WERI-Rb-1 (cell line): Measurements from ENCODE around the gene GALNT18.

ENCODE experiments used
- DNase-seq: peaks from one replicate; pipeline ENCODE4 v3.0.0-alpha.2; 2020
- H3K27ac ChIP-seq: fragments of 250-450 bp; sonication (Bioruptor Pico); 2 replicates; pipeline ENCODE4 v1.5.1; 2020; ENCODE audit warnings: mild to moderate bottlenecking, moderate library complexity
- H3K27me3 ChIP-seq: fragments of 250-450 bp; sonication (Bioruptor Pico); 2 replicates; pipeline ENCODE4 v1.5.1; 2021; ENCODE audit warnings: mild to moderate bottlenecking, low read depth, moderate library complexity; ENCODE audit not compliant: insufficient read depth, severe bottlenecking
- H3K36me3 ChIP-seq: fragments of 250-450 bp; sonication (Bioruptor Pico); 2 replicates; pipeline ENCODE4 v1.5.1; 2020; ENCODE audit warnings: mild to moderate bottlenecking, moderate library complexity
- H3K4me3 ChIP-seq: 2 replicates; pipeline ENCODE4 v1.5.1; 2011; ENCODE audit warnings: low read depth, mild to moderate bottlenecking, control low read depth, low read length
- H3K9me3 ChIP-seq: fragments of 250-450 bp; sonication (Bioruptor Pico); 2 replicates; pipeline ENCODE4 v1.5.1; 2021; ENCODE audit warnings: mild to moderate bottlenecking, moderate library complexity; ENCODE audit not compliant: severe bottlenecking
- CTCF ChIP-seq: IDR thresholded peaks from 2 replicates; pipeline ENCODE4 v1.5.1; 2011; ENCODE audit warnings: low read depth, mild to moderate bottlenecking, control low read depth, inconsistent platforms, low read length

GALNT18 gene

GRCh38 chr11:11401960-11402535 lies 219.8 kb downstream of the GALNT18 start:
- H3K27ac ChIP-seq: no peak overlapping the region
- DNase-seq: no peak
- no peak for TF ChIP-seq CTCF
- no peaks in the 10 kb centered on the region for H3K9me3 ChIP-seq
- H3K27me3 ChIP-seq: no peaks in the 10 kb centered on the region
- no peaks in the 10 kb centered on the region for H3K36me3 ChIP-seq
- H3K4me3 ChIP-seq: no peak overlapping the region

GRCh38 chr11:11400635-11401232 lies 221.1 kb downstream of the GALNT18 start:
- DNase-seq: peak; percentile 44

GRCh38 chr11:11400121-11400520 lies 221.7 kb downstream of the GALNT18 start:
- Histone ChIP-seq H3K27me3 (no peaks in the 10 kb centered on the region), H3K9me3 (no peaks in the 10 kb centered on the region), H3K36me3 (no peaks in the 10 kb centered on the region), H3K4me3 (no peak overlapping the region), H3K27ac (no peak overlapping the region)
- no peak for DNase-seq
- no peak for TF ChIP-seq CTCF

More at GRCh38 chr11:11400635-11401232, 221.1 kb downstream of the GALNT18 start:
- H3K9me3 ChIP-seq: no peaks in the 10 kb centered on the region
- H3K4me3 ChIP-seq: no peak overlapping the region
- H3K27me3 ChIP-seq: no peaks in the 10 kb centered on the region
- no peaks in the 10 kb centered on the region for H3K36me3 ChIP-seq
- H3K27ac ChIP-seq: no peak overlapping the region
- TF ChIP-seq CTCF: peak; percentile 64

GRCh38 chr11:11397781-11398180 lies 224.0 kb downstream of the GALNT18 start:
- Histone ChIP-seq H3K9me3 (no peaks in the 10 kb centered on the region), H3K27me3 (no peaks in the 10 kb centered on the region), H3K27ac (no peak overlapping the region), H3K4me3 (no peak overlapping the region), H3K36me3 (no peaks in the 10 kb centered on the region)
- no peak for DNase-seq
- TF ChIP-seq CTCF: no peak

DNA sequence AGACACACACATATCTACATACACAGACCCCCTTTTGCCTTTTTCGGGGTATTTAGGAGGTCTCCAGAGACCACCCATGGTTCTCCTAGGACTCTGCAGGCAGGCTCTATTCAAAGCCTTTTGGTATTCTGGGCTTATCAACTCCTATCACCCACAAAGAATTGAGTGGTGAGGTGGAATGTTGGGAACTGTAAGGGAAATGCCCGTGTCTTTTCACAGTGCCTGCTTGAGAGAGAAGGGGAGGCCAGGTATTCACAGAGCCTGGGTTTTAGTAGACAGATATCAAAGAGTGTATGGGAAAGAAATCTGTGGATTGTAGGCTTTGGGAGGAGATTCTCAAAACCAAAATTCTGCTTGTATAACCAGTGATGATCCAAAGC lies 224.8 kb downstream of the GALNT18 start:
- no peaks in the 10 kb centered on the region for H3K36me3 ChIP-seq
- no peak for TF ChIP-seq CTCF
- no peak overlapping the region for H3K27ac ChIP-seq
- H3K27me3 ChIP-seq: no peaks in the 10 kb centered on the region
- no peaks in the 10 kb centered on the region for H3K9me3 ChIP-seq
- no peak overlapping the region for H3K4me3 ChIP-seq
- DNase-seq: no peak
